ENCODE measurements around the gene ZRANB1. TPM values are rescaled to one million over a fixed set of nuclear protein-coding genes. Genes with fewer than 3 reads are reported as not detected.
A peak's percentile ranks its signal among the peaks of the same experiment; 100 is the strongest.

ZRANB1 gene
- total RNA-seq (2022) (11.6 and 12.5 TPM in 2 replicates), Bru-seq, nascent RNA (percentile 75 among the genes with signal in this experiment), BruChase-seq, experiment 1, labeled RNA remaining after a 6-hour chase (percentile 73 among the genes with signal in this experiment), BruChase-seq, experiment 2, labeled RNA remaining after a 2-hour chase (percentile 75 among the genes with signal in this experiment)
- long read RNA-seq, partial matches to known transcripts, result 6 of 15 reads
- long read RNA-seq, other reads (novel, unspliced or antisense), result 9 of 15 reads

- DNase-seq, result no peak
- intact Hi-C loops (cut with micrococcal nuclease; ENCODE audit: unreplicated experiment), result no loop called here
- peaks cover 9% of the 10 kb centered on the region for H3K36me3 Mint-ChIP-seq (ENCODE audit: insufficient read depth, unreplicated experiment)
- no peaks in the 10 kb centered on the region for H3K9me3 Mint-ChIP-seq (ENCODE audit: low read depth, unreplicated experiment)
- CTCF ChIA-PET, result no interaction called here
- TF ChIP-seq, protein P1, sequence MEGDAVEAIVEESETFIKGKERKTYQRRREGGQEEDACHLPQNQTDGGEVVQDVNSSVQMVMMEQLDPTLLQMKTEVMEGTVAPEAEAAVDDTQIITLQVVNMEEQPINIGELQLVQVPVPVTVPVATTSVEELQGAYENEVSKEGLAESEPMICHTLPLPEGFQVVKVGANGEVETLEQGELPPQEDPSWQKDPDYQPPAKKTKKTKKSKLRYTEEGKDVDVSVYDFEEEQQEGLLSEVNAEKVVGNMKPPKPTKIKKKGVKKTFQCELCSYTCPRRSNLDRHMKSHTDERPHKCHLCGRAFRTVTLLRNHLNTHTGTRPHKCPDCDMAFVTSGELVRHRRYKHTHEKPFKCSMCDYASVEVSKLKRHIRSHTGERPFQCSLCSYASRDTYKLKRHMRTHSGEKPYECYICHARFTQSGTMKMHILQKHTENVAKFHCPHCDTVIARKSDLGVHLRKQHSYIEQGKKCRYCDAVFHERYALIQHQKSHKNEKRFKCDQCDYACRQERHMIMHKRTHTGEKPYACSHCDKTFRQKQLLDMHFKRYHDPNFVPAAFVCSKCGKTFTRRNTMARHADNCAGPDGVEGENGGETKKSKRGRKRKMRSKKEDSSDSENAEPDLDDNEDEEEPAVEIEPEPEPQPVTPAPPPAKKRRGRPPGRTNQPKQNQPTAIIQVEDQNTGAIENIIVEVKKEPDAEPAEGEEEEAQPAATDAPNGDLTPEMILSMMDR (IDR thresholded peaks at IDR 0.05; ENCODE audit: unreplicated experiment), result no peak
- no peak within 1 kb of the TSS for H3K27ac Mint-ChIP-seq (ENCODE audit: unreplicated experiment)
- BruUV-seq (replicated peaks), result no TSS peak
- H3K27me3 Mint-ChIP-seq (ENCODE audit: unreplicated experiment), result no peaks in the 10 kb centered on the region
- H3K4me1 Mint-ChIP-seq (ENCODE audit: low read depth, unreplicated experiment), result peaks cover 10% of the 10 kb centered on the region
- H3K4me3 Mint-ChIP-seq (ENCODE audit: low read depth, unreplicated experiment), result no peak within 1 kb of the TSS
These were observed at the start of gene ZRANB1 for GRCh38 chr10:124941823-124942222. TSS of gene ZRANB1 (plus strand) at chr10:124942123. CDS start at chr10:124942494, 371 bp downstream.

DNA sequence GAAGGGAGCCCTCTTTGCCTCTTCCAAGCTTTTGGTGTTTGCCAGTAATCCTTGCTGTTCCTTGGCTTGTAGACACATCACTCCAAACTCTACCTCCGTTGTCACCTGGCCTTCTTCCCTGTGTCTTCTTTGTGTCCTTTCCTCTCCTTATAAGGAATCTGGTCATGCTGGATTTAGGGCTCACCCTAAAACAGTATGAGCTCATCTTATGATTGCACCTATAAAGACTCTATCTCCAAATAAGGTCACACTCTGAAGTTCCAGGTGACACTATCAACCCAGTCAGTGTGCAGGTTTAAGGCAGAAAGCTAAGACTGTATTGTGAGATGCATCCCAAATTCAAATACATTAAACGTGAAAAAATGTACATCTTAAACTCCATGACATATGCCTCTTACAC lies 49.0 kb upstream of the ZRANB1 start:
- BruUV-seq (replicated peaks), result no TSS peak
- no peak for DNase-seq
- no peak overlapping the region for H3K4me3 Mint-ChIP-seq (ENCODE audit: low read depth, unreplicated experiment)
- H3K9me3 Mint-ChIP-seq (ENCODE audit: low read depth, unreplicated experiment), result no peaks in the 10 kb centered on the region
- CTCF ChIA-PET, result no interaction called here
- H3K27me3 Mint-ChIP-seq (ENCODE audit: unreplicated experiment), result no peaks in the 10 kb centered on the region
- no peak overlapping the region for H3K27ac Mint-ChIP-seq (ENCODE audit: unreplicated experiment)
- H3K4me1 Mint-ChIP-seq (ENCODE audit: low read depth, unreplicated experiment), result no peaks in the 10 kb centered on the region
- H3K36me3 Mint-ChIP-seq (ENCODE audit: insufficient read depth, unreplicated experiment), result peaks cover 6% of the 10 kb centered on the region
- TF ChIP-seq, protein P1 (IDR thresholded peaks at IDR 0.05; ENCODE audit: unreplicated experiment), result no peak
- intact Hi-C loops (cut with micrococcal nuclease; ENCODE audit: unreplicated experiment), result no loop called here

- Mint-ChIP-seq H3K27ac (ENCODE audit: unreplicated experiment) (no peak overlapping the region), H3K27me3 (ENCODE audit: unreplicated experiment) (no peaks in the 10 kb centered on the region), H3K4me1 (ENCODE audit: low read depth, unreplicated experiment) (no peaks in the 10 kb centered on the region), H3K36me3 (ENCODE audit: insufficient read depth, unreplicated experiment) (peaks cover 6% of the 10 kb centered on the region), H3K4me3 (ENCODE audit: low read depth, unreplicated experiment) (no peak overlapping the region), H3K9me3 (ENCODE audit: low read depth, unreplicated experiment) (no peaks in the 10 kb centered on the region)
- intact Hi-C loops (cut with micrococcal nuclease; ENCODE audit: unreplicated experiment), result no loop called here
- TF ChIP-seq, protein P1 (IDR thresholded peaks at IDR 0.05; ENCODE audit: unreplicated experiment), result no peak
- no TSS peak for BruUV-seq (replicated peaks)
- CTCF ChIA-PET, result no interaction called here
- no peak for DNase-seq
These were observed 47.2 kb upstream of the ZRANB1 start for GRCh38 chr10:124894569-124895215.

DNA sequence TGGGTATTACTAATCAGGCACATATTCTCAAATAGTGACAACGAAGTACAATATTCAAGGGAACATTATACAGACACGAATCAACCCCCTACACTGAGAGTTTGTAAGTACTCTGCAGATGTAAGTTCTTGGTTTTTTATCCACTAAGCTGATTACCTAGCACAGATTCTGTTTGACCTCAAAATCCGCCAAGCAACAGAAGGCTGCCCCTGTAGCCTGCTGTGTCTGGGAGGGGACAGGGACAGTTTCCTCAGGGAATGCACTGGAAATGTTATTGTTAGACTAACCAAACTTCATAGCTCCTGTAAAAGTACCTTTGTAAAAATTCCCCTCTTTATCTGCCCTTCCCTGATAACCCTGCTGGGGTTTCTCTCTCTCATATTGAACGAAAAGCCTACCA lies 45.2 kb upstream of the ZRANB1 start:
- Mint-ChIP-seq H3K36me3 (ENCODE audit: insufficient read depth, unreplicated experiment) (peaks cover 6% of the 10 kb centered on the region), H3K9me3 (ENCODE audit: low read depth, unreplicated experiment) (no peaks in the 10 kb centered on the region), H3K4me1 (ENCODE audit: low read depth, unreplicated experiment) (no peaks in the 10 kb centered on the region), H3K27me3 (ENCODE audit: unreplicated experiment) (no peaks in the 10 kb centered on the region), H3K4me3 (ENCODE audit: low read depth, unreplicated experiment) (no peak overlapping the region), H3K27ac (ENCODE audit: unreplicated experiment) (no peak overlapping the region)
- DNase-seq, result no peak
- intact Hi-C loops (cut with micrococcal nuclease; ENCODE audit: unreplicated experiment), result no loop called here
- TF ChIP-seq, protein P1 (IDR thresholded peaks at IDR 0.05; ENCODE audit: unreplicated experiment), result no peak
- CTCF ChIA-PET, result no interaction called here
- no TSS peak for BruUV-seq (replicated peaks)
